IMR-90 (cell line): ENCODE data around the gene CHGA. TPM values are rescaled to one million over a fixed set of nuclear protein-coding genes. Genes with fewer than 3 reads are reported as not detected.

Experiments used
- ATAC-seq: fragments of 200-7000 bp; cut with Tn5 transposase; 2 replicates; pipeline ENCODE4 v1.9.1; 2020; ENCODE audit warnings: low read depth, mild to moderate bottlenecking, moderate library complexity
- BruUV-seq: library from RNA; stranded (reverse); fragments of 400-500 nt; replicated peaks from 2 replicates; lab custom pipeline; 2021; lab: Mats Ljungman, UMichigan
- CTCF ChIA-PET: fragments of 300-600 bp; formaldehyde crosslinking; extraction: SDS; loops from one replicate; lab custom pipeline; 2021; ENCODE audit warnings: antibody characterized with exemption; lab: Yijun Ruan, JAX
- POLR2A ChIA-PET: fragments of 300-600 bp; sonication (Branson Sonifier 250); formaldehyde crosslinking; loops from one replicate; lab custom pipeline; 2022; ENCODE audit warnings: antibody characterized with exemption; ENCODE audit not compliant: unreplicated experiment; lab: Charles Lee
- DNase-seq: peaks from one replicate; pipeline ENCODE4 v3.0.0; 2013
- H2AFZ ChIP-seq: replicated peaks from 2 replicates; pipeline ENCODE3; 2013; ENCODE audit warnings: low read length, mild to moderate bottlenecking; ENCODE audit not compliant: poor library complexity
- H2AK5ac ChIP-seq: 2 replicates; pipeline ENCODE4 v1.6.1; 2013; ENCODE audit warnings: low read depth, low read length, inconsistent platforms
- H2AK9ac ChIP-seq: replicated peaks from 2 replicates; pipeline ENCODE3; 2013; ENCODE audit warnings: mild to moderate bottlenecking, low read depth, low read length, moderate library complexity; ENCODE audit not compliant: poor library complexity
- H2BK120ac ChIP-seq: 2 replicates; pipeline ENCODE4 v1.6.1; 2013; ENCODE audit warnings: low read depth, low read length, inconsistent platforms
- H2BK15ac ChIP-seq: 3 replicates; pipeline ENCODE4 v1.6.1; 2013; ENCODE audit warnings: low read depth, low read length, inconsistent platforms
- H2BK20ac ChIP-seq: 2 replicates; pipeline ENCODE4 v1.6.1; 2013; ENCODE audit warnings: low read depth, mild to moderate bottlenecking, inconsistent platforms, low read length, moderate library complexity
- H2BK5ac ChIP-seq: 2 replicates; pipeline ENCODE4 v1.6.1; 2013; ENCODE audit warnings: mild to moderate bottlenecking, low read depth, low read length, inconsistent platforms; ENCODE audit not compliant: poor library complexity, severe bottlenecking
- H3K14ac ChIP-seq: replicated peaks from 2 replicates; pipeline ENCODE4 v1.6.1; 2013; ENCODE audit warnings: low read depth, low read length, inconsistent platforms
- H3K18ac ChIP-seq: 2 replicates; pipeline ENCODE4 v1.6.1; 2013; ENCODE audit warnings: low read depth, low read length, control low read depth
- H3K23ac ChIP-seq: 2 replicates; pipeline ENCODE4 v1.6.1; 2013; ENCODE audit warnings: low read depth, low read length, inconsistent platforms
- H3K27ac ChIP-seq: 2 replicates; pipeline ENCODE4 v1.5.1; 2013; ENCODE audit warnings: mild to moderate bottlenecking, control low read depth, low read length; ENCODE audit not compliant: insufficient read depth
- H3K27me3 ChIP-seq: 2 replicates; pipeline ENCODE4 v1.6.1; 2013; ENCODE audit warnings: low read length; ENCODE audit not compliant: control insufficient read depth, insufficient read depth
- H3K36me3 ChIP-seq: 2 replicates; pipeline ENCODE4 v1.6.1; 2013; ENCODE audit warnings: low read length, mixed read lengths; ENCODE audit not compliant: control insufficient read depth, insufficient read depth
- H3K4ac ChIP-seq: 2 replicates; pipeline ENCODE4 v1.6.1; 2013; ENCODE audit warnings: low read depth, low read length, inconsistent platforms
- H3K4me1 ChIP-seq: 2 replicates; pipeline ENCODE4 v1.6.1; 2013; ENCODE audit warnings: low read length, mixed read lengths; ENCODE audit not compliant: control insufficient read depth, insufficient read depth
- H3K4me2 ChIP-seq: 2 replicates; pipeline ENCODE4 v1.6.1; 2013; ENCODE audit warnings: low read depth, mild to moderate bottlenecking, control low read depth, low read length, moderate library complexity
- H3K4me3 ChIP-seq: 2 replicates; pipeline ENCODE4 v1.5.1; 2013; ENCODE audit warnings: low read depth, mild to moderate bottlenecking, control low read depth, low read length, moderate library complexity; ENCODE audit not compliant: insufficient read depth
- H3K56ac ChIP-seq: 2 replicates; pipeline ENCODE4 v1.6.1; 2013; ENCODE audit warnings: low read length, inconsistent platforms; ENCODE audit not compliant: insufficient read depth; ENCODE audit errors: extremely low read depth
- H3K79me1 ChIP-seq, 2 experiments: 2 replicates each; pipeline ENCODE4 v1.6.1; 2013; ENCODE audit warnings: low read length in 2 of 2, inconsistent platforms in 1 of 2, low read depth in 1 of 2
- H3K9ac ChIP-seq: 2 replicates; pipeline ENCODE4 v1.6.1; 2013; ENCODE audit warnings: low read depth, low read length, control low read depth
- H3K9me1 ChIP-seq: 2 replicates; pipeline ENCODE4 v1.6.1; 2013; ENCODE audit warnings: low read length, inconsistent platforms; ENCODE audit not compliant: insufficient read depth
- H3K9me3 ChIP-seq: 2 replicates; pipeline ENCODE4 v1.6.1; 2013; ENCODE audit warnings: low read length; ENCODE audit not compliant: control insufficient read depth, insufficient read depth
- H4K20me1 ChIP-seq: 2 replicates; pipeline ENCODE4 v1.6.1; 2013; ENCODE audit warnings: low read length, inconsistent platforms; ENCODE audit not compliant: insufficient read depth
- H4K5ac ChIP-seq: 2 replicates; pipeline ENCODE4 v1.6.1; 2013; ENCODE audit warnings: mild to moderate bottlenecking, low read depth, low read length, control low read depth
- H4K8ac ChIP-seq, 2 experiments: 2 replicates each; pipeline ENCODE4 v1.6.1; 2013; ENCODE audit warnings: low read depth in 2 of 2, low read length in 2 of 2, control low read depth in 1 of 2, inconsistent platforms in 1 of 2
- H4K91ac ChIP-seq: 2 replicates; pipeline ENCODE4 v1.6.1; 2013; ENCODE audit warnings: low read depth, low read length, inconsistent platforms; ENCODE audit not compliant: insufficient read depth
- CHD1 ChIP-seq: IDR thresholded peaks from 2 replicates; pipeline ENCODE4 v1.6.1; 2012; ENCODE audit warnings: low read depth, low read length, improper control_type of control experiment
- CTCF ChIP-seq: conservative IDR thresholded peaks from 2 replicates; pipeline ENCODE4 v1.5.1; 2012; ENCODE audit warnings: mild to moderate bottlenecking, low read depth, low read length, improper control_type of control experiment
- RCOR1 ChIP-seq: IDR thresholded peaks from 2 replicates; pipeline ENCODE4 v1.6.1; 2012; ENCODE audit warnings: mild to moderate bottlenecking, low read length, improper control_type of control experiment; ENCODE audit not compliant: insufficient replicate concordance
- WGBS, 2 experiments: methylation state at CpG; one replicate each; pipeline versions ENCODE4 v1.1.5 to v1.1.7; 2013; ENCODE audit warnings: missing lambda C conversion rate in 2 of 2; ENCODE audit not compliant: insufficient read length in 1 of 2; ENCODE audit errors: extremely low coverage in 2 of 2; 5-methylcytosine and 5-hydroxymethylcytosine counted together
- dilution Hi-C: fragments of 300-500 bp; cut with HindIII; formaldehyde crosslinking; loops from one replicate; pipeline ENCODE4 v1.14.3; 2018; ENCODE audit warnings: low sequenced_read_pairs; ENCODE audit not compliant: unreplicated experiment
- in situ Hi-C: fragments of 300-500 bp; cut with MboI; formaldehyde crosslinking; loops from 3 replicates; pipeline ENCODE4 v1.14.3; 2019; ENCODE audit warnings: low sequenced_read_pairs, inconsistent platforms, mixed read lengths
- intact Hi-C: fragments of 100-400 bp; cut with micrococcal nuclease; formaldehyde crosslinking; loops from 2 replicates; pipeline ENCODE4 v1.10.0; 2022
- polyA plus RNA-seq, 3 experiments: library from polyadenylated mRNA; depleted of rRNA; stranded (reverse); fragments of >200 nt; gene quantifications; 2 replicates each; pipeline ENCODE4 v1.2.3, GENCODE V29; 2012; ENCODE audit warnings: low replicate concordance in 1 of 3
- total RNA-seq: library from RNA; depleted of rRNA; stranded (reverse); fragments of >200 nt; gene quantifications from 2 replicates; pipeline ENCODE4 v1.2.3, GENCODE V29; 2012

Gene CHGA
- total and polyA plus RNA-seq, 2 of the 4 experiments (the other 2 are of a cell fraction): not detected

DNA sequence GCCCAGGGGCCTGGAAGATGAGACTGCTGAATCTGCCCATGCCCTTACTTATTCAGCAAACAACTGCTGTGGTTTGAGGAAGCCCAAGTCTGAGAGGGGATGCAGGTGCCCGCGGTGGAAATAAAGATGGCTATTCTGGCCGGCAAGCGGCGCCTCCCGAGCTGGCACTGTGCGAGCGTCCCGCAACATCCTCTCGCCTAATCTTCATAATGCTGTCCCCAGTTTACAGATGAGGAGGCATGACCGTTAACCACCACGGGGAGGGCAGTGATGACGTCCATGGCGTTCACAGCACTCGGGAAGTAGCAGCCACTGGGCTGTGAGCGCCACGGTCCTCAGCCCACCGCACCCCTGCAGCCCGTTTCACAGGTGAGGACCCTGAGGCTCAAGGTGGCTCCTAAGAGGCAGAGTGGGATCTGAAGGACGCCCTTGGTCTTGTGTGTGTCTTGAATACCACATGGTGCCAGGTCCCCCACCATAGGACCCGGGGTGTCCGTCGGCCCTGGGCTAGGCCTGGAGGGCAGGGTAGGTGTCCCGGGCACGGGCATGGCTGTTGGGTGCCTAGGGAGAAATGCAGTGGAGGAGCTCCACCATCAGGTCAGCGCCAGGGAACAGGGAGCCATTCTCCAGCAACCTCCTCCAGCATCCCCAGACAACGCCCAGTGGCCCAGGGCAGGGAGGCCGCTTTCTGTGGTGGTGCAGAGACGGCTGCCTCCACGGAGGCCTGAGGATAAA is 20.2 kb downstream of the CHGA start:
- no peak overlapping the region for H3K4me2 ChIP-seq
- intact Hi-C loops: no loop called here
- H2AFZ ChIP-seq: no peak overlapping the region
- H3K14ac ChIP-seq: no peak overlapping the region
- no peak overlapping the region for H3K27ac ChIP-seq
- in situ Hi-C loops: no loop called here
- no peak overlapping the region for H3K23ac ChIP-seq
- H3K4me3 ChIP-seq: no peak overlapping the region
- no peaks in the 10 kb centered on the region for H3K4me1 ChIP-seq
- no peaks in the 10 kb centered on the region for H3K79me1 ChIP-seq
- no peak overlapping the region for H2BK120ac ChIP-seq
- H4K91ac ChIP-seq: no peak overlapping the region
- no peak overlapping the region for H3K4ac ChIP-seq
- no peak for DNase-seq
- H3K9me3 ChIP-seq: no peaks in the 10 kb centered on the region
- TF ChIP-seq CTCF (no peak), CHD1 (no peak), RCOR1 (no peak)
- H2AK9ac ChIP-seq: no peak overlapping the region
- CTCF ChIA-PET: interaction anchor here (1.5 kb wide), 1 partner anchor 9 kb away, joined by 4 read pairs; no protein-coding TSS in a partner anchor
- no peak overlapping the region for H3K9ac ChIP-seq
- no peak overlapping the region for H4K8ac ChIP-seq
- H2BK5ac ChIP-seq: no peak overlapping the region
- no peak overlapping the region for H4K5ac ChIP-seq
- no peak overlapping the region for H2BK20ac ChIP-seq
- no TSS peak for BruUV-seq
- no peak overlapping the region for H3K18ac ChIP-seq
- no peaks in the 10 kb centered on the region for H3K9me1 ChIP-seq
- WGBS, 2 experiments: 95% methylated on average over 18 of the region's 30 CpGs; no CpG with 5 or more reads in 1 of the 2 experiments
- no peak overlapping the region for H2BK15ac ChIP-seq
- H3K36me3 ChIP-seq: no peaks in the 10 kb centered on the region; the same call in 1 of the 2 replicates
- dilution Hi-C loops: no loop called here
- no peaks in the 10 kb centered on the region for H4K20me1 ChIP-seq
- no peaks in the 10 kb centered on the region for H3K27me3 ChIP-seq
- no peak overlapping the region for H2AK5ac ChIP-seq
- no peak for ATAC-seq
- no peak overlapping the region for H3K56ac ChIP-seq
- POLR2A ChIA-PET: no interaction called here
